K562 (cell line): ENCODE data around the gene DIS3L2.

ENCODE experiments used
- BHLHE40 ChIP-seq: IDR thresholded peaks from 2 replicates; pipeline ENCODE4 v1.6.1; 2011; ENCODE audit warnings: low read length, improper control_type of control experiment
- CREB5 ChIP-seq: fragments of 250-450 bp; sonication (Bioruptor Pico); IDR thresholded peaks from 2 replicates; pipeline ENCODE4 v1.5.0; 2020; ENCODE audit warnings: mild to moderate bottlenecking
- ERF ChIP-seq: fragments of 450-650 bp; formaldehyde crosslinking; IDR thresholded peaks from 2 replicates; pipeline ENCODE4 v1.4.0; 2020; ENCODE audit warnings: mild to moderate bottlenecking, mixed read lengths
- GATA2 ChIP-seq: sonication (generic); formaldehyde crosslinking; IDR thresholded peaks from 2 replicates; pipeline ENCODE4 v1.4.0; 2020; ENCODE audit warnings: mild to moderate bottlenecking, missing genetic modification reagents
- KAT2B ChIP-seq: IDR thresholded peaks from one replicate; pipeline ENCODE4 v1.6.1; 2012; ENCODE audit warnings: low read depth, mild to moderate bottlenecking, control low read depth, inconsistent platforms, low read length, moderate library complexity
- KDM1A ChIP-seq, 2 experiments: fragments of 450-650 bp; IDR thresholded peaks; 2 replicates each; pipeline ENCODE4 v1.6.1; 2016; ENCODE audit warnings: mild to moderate bottlenecking in 2 of 2
- MAFF ChIP-seq: IDR thresholded peaks from 2 replicates; pipeline ENCODE4 v1.6.1; 2012; ENCODE audit warnings: low read length, improper control_type of control experiment
- MED1 ChIP-seq: sonication (generic); formaldehyde crosslinking; IDR thresholded peaks from 2 replicates; pipeline ENCODE4 v1.8.1; 2023; ENCODE audit warnings: missing genetic modification reagents, borderline replicate concordance
- SAP30 ChIP-seq: fragments of 200-600 bp; sonication (generic); IDR thresholded peaks from 2 replicates; pipeline ENCODE4 v1.6.1; 2012; ENCODE audit warnings: borderline replicate concordance, low read depth, mild to moderate bottlenecking, moderate library complexity, low read length, control low read depth, inconsistent platforms; ENCODE audit not compliant: insufficient read depth, poor library complexity, severe bottlenecking
- SETDB1 ChIP-seq: IDR thresholded peaks from one replicate; pipeline ENCODE4 v1.6.1; 2012; ENCODE audit warnings: low read length, control low read depth, inconsistent platforms
- SMAD1 ChIP-seq: fragments of 150-350 bp; IDR thresholded peaks from 2 replicates; pipeline ENCODE4 v1.6.1; 2014; ENCODE audit warnings: low read length, low read depth; ENCODE audit not compliant: partially characterized antibody
- SMARCA5 ChIP-seq: fragments of 450-650 bp; IDR thresholded peaks from 2 replicates; pipeline ENCODE4 v1.6.1; 2016
- TCF7L2 ChIP-seq: fragments of 150-350 bp; IDR thresholded peaks from 2 replicates; pipeline ENCODE4 v1.6.1; 2016; ENCODE audit warnings: low read depth, mild to moderate bottlenecking, low read length, moderate library complexity
- ZNF644 ChIP-seq: fragments of 200-800 bp; sonication (Bioruptor generic); IDR thresholded peaks from 2 replicates; pipeline ENCODE4 v1.6.1; 2016; ENCODE audit warnings: low read depth, missing genetic modification characterization, missing compliant biosample characterization

GRCh38 chr2:232377841-232378734 lies 416.6 kb downstream of the DIS3L2 start:
- TF ChIP-seq BHLHE40: no peak
- no peak for TF ChIP-seq GATA2
- TF ChIP-seq ZNF644 (tag): no peak
- no peak for TF ChIP-seq MAFF
- no peak for TF ChIP-seq SETDB1
- no peak for TF ChIP-seq ERF
- TF ChIP-seq SMAD1: no peak
- no peak for TF ChIP-seq KAT2B
- TF ChIP-seq SMARCA5: no peak
- no peak for TF ChIP-seq TCF7L2
- no peak for TF ChIP-seq MED1 (CRISPR knock-in tag)
- no peak for TF ChIP-seq KDM1A (IDR thresholded peaks at IDR 0.05)
- TF ChIP-seq SAP30: no peak
- TF ChIP-seq CREB5 (CRISPR knock-in tag): no peak
